Mucosa of stomach (tissue), 1 donor: Measurements from ENCODE around the gene ZBTB16.

Experiments used
- H3K27me3 ChIP-seq: one replicate; pipeline ENCODE4 v1.7.0; 2013; ENCODE audit warnings: mild to moderate bottlenecking, low read length; ENCODE audit not compliant: control insufficient read depth, insufficient read depth
- H3K36me3 ChIP-seq: one replicate; pipeline ENCODE4 v1.7.0; 2013; ENCODE audit warnings: low read length; ENCODE audit not compliant: control insufficient read depth, insufficient read depth
- H3K4me1 ChIP-seq: one replicate; pipeline ENCODE4 v1.7.0; 2013; ENCODE audit warnings: mild to moderate bottlenecking, low read length; ENCODE audit not compliant: control insufficient read depth, insufficient read depth
- H3K4me3 ChIP-seq: one replicate; pipeline ENCODE4 v1.7.0; 2013; ENCODE audit warnings: low read length
- H3K9ac ChIP-seq: one replicate; pipeline ENCODE4 v1.7.0; 2013; ENCODE audit warnings: mild to moderate bottlenecking, low read length, moderate library complexity
- H3K9me3 ChIP-seq: one replicate; pipeline ENCODE4 v1.7.0; 2013; ENCODE audit warnings: mild to moderate bottlenecking, low read length, moderate library complexity; ENCODE audit not compliant: control insufficient read depth
- donor health status: Pancreatic carcinoma.

The ZBTB16 gene

GRCh38 chr11:114081641-114082414 is 22.3 kb downstream of the ZBTB16 start:
- Histone ChIP-seq H3K4me1 (peaks cover 44% of the 10 kb centered on the region), H3K9me3 (no peaks in the 10 kb centered on the region), H3K9ac (no peak overlapping the region), H3K4me3 (no peak overlapping the region), H3K27me3 (peaks cover 15% of the 10 kb centered on the region), H3K36me3 (no peaks in the 10 kb centered on the region)

DNA sequence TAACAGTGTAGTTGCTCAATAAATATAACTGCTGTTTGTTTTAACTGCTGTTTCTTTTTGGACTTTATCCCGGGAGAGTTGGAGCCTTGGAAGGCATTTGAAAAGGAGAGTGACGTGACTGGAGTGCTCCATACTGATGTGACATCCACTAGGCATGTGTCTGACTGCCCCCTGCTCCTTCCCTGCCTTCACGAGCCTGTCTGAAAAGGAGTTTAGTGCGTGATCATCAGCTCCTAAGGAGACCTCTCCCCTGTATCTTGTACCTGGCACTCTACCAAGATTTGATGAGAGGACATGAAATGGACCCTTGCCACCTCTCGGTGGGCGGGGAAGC is 22.9 kb downstream of the ZBTB16 start:
- Histone ChIP-seq H3K9me3 (no peaks in the 10 kb centered on the region), H3K36me3 (no peaks in the 10 kb centered on the region), H3K4me1 (peaks cover 39% of the 10 kb centered on the region), H3K4me3 (no peak overlapping the region), H3K27me3 (peaks cover 9% of the 10 kb centered on the region), H3K9ac (no peak overlapping the region)

DNA sequence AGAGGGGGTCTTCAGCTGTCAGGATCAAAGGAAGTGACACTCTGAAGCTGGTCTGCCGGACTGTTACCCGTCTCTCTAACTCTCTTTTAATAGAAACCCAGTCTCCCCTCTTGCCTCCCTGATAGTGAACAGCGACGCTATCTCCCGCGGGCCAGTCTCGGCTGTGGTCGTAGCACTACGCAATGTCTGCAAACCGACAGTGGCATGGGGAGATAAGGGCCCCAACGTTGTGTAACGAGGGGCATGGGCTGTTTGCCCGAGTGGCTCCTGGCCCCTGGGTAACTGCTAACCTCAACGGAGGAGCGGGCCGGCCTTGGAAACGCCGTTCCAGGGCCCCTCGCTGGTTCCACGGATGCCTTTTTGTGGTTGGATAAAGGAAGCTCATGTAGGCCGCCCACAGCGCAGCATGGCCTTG is 23.3 kb downstream of the ZBTB16 start:
- Histone ChIP-seq H3K4me3 (no peak overlapping the region), H3K9ac (no peak overlapping the region), H3K9me3 (no peaks in the 10 kb centered on the region), H3K36me3 (no peaks in the 10 kb centered on the region), H3K27me3 (peaks cover 6% of the 10 kb centered on the region), H3K4me1 (peaks cover 35% of the 10 kb centered on the region)

DNA sequence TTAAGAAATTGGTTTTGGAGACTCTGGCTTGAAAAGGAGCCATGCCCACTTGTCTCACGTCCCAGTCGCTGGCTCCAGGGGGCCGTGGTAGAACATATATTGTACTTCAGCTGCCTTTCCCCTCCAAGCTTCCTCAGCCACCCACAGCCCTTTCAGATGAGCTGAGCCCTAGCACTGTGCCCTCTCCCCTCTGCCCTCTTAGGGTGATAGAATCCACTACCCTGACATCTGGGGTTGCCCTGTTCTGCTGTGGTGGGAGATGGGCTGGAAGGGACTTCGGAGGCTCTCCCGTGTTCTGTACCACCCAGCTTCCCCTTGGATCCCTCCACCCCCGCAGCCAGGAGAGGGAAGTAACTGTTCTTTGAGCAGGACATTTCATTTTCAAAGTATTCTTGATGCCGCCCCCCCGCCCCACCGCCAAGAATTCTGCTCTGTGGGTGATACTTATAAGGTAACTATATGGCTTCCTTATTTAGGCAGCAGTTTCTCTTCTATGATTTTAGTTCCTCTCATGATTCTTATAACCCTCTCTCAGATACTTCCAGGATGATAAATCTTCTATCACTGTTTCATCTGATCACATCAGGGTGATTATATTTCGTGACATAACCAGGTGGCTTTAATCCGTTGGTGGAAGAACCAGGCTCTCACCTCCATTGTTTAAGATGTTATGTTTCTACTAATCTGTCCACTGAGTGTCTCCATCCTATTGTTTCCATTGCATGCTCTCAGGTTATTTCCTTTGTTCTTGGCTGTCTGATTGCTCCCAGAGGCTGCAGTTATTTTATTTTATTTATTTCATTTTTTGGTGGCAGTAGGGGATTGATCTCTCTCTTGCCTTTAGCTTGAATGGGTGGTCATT is 24.1 kb downstream of the ZBTB16 start:
- H3K4me1 ChIP-seq: peaks cover 33% of the 10 kb centered on the region
- no peaks in the 10 kb centered on the region for H3K36me3 ChIP-seq
- no peaks in the 10 kb centered on the region for H3K9me3 ChIP-seq
- no peak overlapping the region for H3K9ac ChIP-seq
- no peaks in the 10 kb centered on the region for H3K27me3 ChIP-seq
- H3K4me3 ChIP-seq: no peak overlapping the region

DNA sequence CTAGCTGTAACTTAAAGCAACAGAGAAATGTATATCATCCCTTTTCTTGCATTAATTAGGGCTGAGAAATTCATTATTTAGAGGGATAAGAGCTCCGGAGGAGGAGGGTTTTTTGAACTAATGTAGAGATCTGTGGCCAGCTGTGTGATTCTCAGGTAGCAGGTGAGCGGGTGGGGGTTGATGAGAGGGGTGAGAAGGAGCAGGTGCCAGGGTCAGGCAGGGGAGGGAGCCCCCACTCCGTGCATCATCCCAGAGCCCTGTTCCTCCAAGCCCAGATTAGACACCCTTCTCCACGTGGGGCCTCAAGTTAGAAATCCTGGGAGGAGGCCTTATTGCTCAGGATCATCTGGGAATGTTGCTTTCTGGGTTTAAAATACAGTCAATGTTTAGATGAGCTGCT is 24.9 kb downstream of the ZBTB16 start:
- Histone ChIP-seq H3K9ac (no peak overlapping the region), H3K36me3 (no peaks in the 10 kb centered on the region), H3K27me3 (no peaks in the 10 kb centered on the region), H3K4me1 (peaks cover 27% of the 10 kb centered on the region), H3K9me3 (no peaks in the 10 kb centered on the region), H3K4me3 (no peak overlapping the region)

- Histone ChIP-seq H3K9me3 (no peaks in the 10 kb centered on the region), H3K36me3 (no peaks in the 10 kb centered on the region), H3K4me1 (peaks cover 13% of the 10 kb centered on the region), H3K9ac (no peak overlapping the region), H3K27me3 (no peaks in the 10 kb centered on the region), H3K4me3 (no peak overlapping the region)
These were observed 26.7 kb downstream of the ZBTB16 start for GRCh38 chr11:114085965-114086793.

- no peaks in the 10 kb centered on the region for H3K9me3 ChIP-seq
- H3K9ac ChIP-seq: no peak overlapping the region
- no peaks in the 10 kb centered on the region for H3K36me3 ChIP-seq
- no peak overlapping the region for H3K4me3 ChIP-seq
- peaks cover 9% of the 10 kb centered on the region for H3K4me1 ChIP-seq
- H3K27me3 ChIP-seq: no peaks in the 10 kb centered on the region
These were observed 27.5 kb downstream of the ZBTB16 start for GRCh38 chr11:114087025-114087424.

- peaks cover 2% of the 10 kb centered on the region for H3K27me3 ChIP-seq
- no peaks in the 10 kb centered on the region for H3K36me3 ChIP-seq
- no peaks in the 10 kb centered on the region for H3K9me3 ChIP-seq
- peaks cover 17% of the 10 kb centered on the region for H3K4me1 ChIP-seq
- no peak overlapping the region for H3K9ac ChIP-seq
- H3K4me3 ChIP-seq: no peak overlapping the region
These were observed 28.7 kb downstream of the ZBTB16 start for GRCh38 chr11:114088216-114088615.

DNA sequence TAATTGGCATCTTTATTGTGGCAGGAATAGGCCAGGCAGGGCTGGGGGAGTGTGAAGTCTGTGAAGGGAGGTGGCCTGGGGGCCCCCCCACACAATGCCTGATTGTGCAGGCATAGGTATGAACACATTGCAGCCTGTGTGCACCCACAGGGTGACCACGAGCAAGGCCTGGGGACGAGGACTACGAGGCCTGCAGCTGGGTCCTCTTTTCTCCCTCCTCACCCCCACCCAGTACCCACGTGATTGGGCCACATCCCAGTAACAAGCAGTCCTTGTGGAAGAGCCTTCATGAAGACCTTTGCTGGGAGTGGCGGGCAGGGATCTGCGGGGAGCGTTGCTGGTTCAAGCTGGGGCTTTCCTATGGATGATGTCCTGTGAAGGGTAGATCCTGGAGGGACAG is 29.3 kb downstream of the ZBTB16 start:
- H3K4me1 ChIP-seq: peaks cover 20% of the 10 kb centered on the region
- H3K4me3 ChIP-seq: no peak overlapping the region
- no peak overlapping the region for H3K9ac ChIP-seq
- H3K27me3 ChIP-seq: peaks cover 2% of the 10 kb centered on the region
- H3K9me3 ChIP-seq: no peaks in the 10 kb centered on the region
- H3K36me3 ChIP-seq: no peaks in the 10 kb centered on the region

- H3K9me3 ChIP-seq: no peaks in the 10 kb centered on the region
- no peaks in the 10 kb centered on the region for H3K36me3 ChIP-seq
- no peak overlapping the region for H3K9ac ChIP-seq
- H3K4me3 ChIP-seq: no peak overlapping the region
- peaks cover 2% of the 10 kb centered on the region for H3K27me3 ChIP-seq
- H3K4me1 ChIP-seq: peaks cover 20% of the 10 kb centered on the region
These were observed 30.2 kb downstream of the ZBTB16 start for GRCh38 chr11:114089748-114090147.

- peaks cover 2% of the 10 kb centered on the region for H3K27me3 ChIP-seq
- no peak overlapping the region for H3K9ac ChIP-seq
- no peak overlapping the region for H3K4me3 ChIP-seq
- no peaks in the 10 kb centered on the region for H3K36me3 ChIP-seq
- H3K9me3 ChIP-seq: no peaks in the 10 kb centered on the region
- peaks cover 20% of the 10 kb centered on the region for H3K4me1 ChIP-seq
These were observed 30.9 kb downstream of the ZBTB16 start for GRCh38 chr11:114090225-114090910.
